UCSD-AML1 (cell line): ENCODE data around the gene GEN1.

Source experiments
- DNase-seq: peaks from one replicate; lab custom pipeline; 2025; ENCODE audit not compliant: unreplicated experiment; lab: John Stamatoyannopoulos, UW

The GEN1 gene

GRCh38 chr2:17753803-17754663 is at the start of gene GEN1, which contains the start of gene SMC6:
TSS of gene GEN1 (plus strand) at chr2:17754138. CDS start at chr2:17759944, 5,806 bp downstream.
TSS of gene SMC6 (minus strand) at chr2:17753810. CDS start at chr2:17745946, 7,864 bp downstream.
- DNase-seq: peak; percentile 98

GRCh38 chr2:17706845-17707244 is 47.1 kb upstream of the GEN1 start:
- no peak for DNase-seq

- no peak for DNase-seq
These were observed 45.4 kb upstream of the GEN1 start for GRCh38 chr2:17708501-17708900.

- no peak for DNase-seq
These were observed 44.0 kb upstream of the GEN1 start for GRCh38 chr2:17709897-17710296.

GRCh38 chr2:17710547-17711248 is 43.2 kb upstream of the GEN1 start:
- DNase-seq: no peak

- DNase-seq: no peak
These were observed 40.6 kb upstream of the GEN1 start for GRCh38 chr2:17713291-17713690.

- no peak for DNase-seq
These were observed 36.3 kb upstream of the GEN1 start for GRCh38 chr2:17717666-17718065.

- no peak for DNase-seq
These were observed 35.2 kb upstream of the GEN1 start for GRCh38 chr2:17718689-17719088.

- no peak for DNase-seq
These were observed 34.2 kb upstream of the GEN1 start for GRCh38 chr2:17719562-17720371.

- DNase-seq: no peak
These were observed 25.7 kb upstream of the GEN1 start for GRCh38 chr2:17728210-17728609.

- no peak for DNase-seq
These were observed 24.1 kb upstream of the GEN1 start for GRCh38 chr2:17729880-17730279.

- no peak for DNase-seq
These were observed 20.3 kb upstream of the GEN1 start for GRCh38 chr2:17733599-17733998.

GRCh38 chr2:17735864-17736263 is 18.1 kb upstream of the GEN1 start:
- no peak for DNase-seq

GRCh38 chr2:17736989-17737388 is 16.9 kb upstream of the GEN1 start:
- no peak for DNase-seq

- DNase-seq: no peak
These were observed 13.7 kb upstream of the GEN1 start for GRCh38 chr2:17740203-17740602.

- no peak for DNase-seq
These were observed 6.1 kb upstream of the GEN1 start for GRCh38 chr2:17747684-17748452.

GRCh38 chr2:17748745-17749144 is 5.2 kb upstream of the GEN1 start:
- no peak for DNase-seq

GRCh38 chr2:17749753-17750438 is 4.0 kb upstream of the GEN1 start:
- DNase-seq: no peak

- no peak for DNase-seq
These were observed 1.7 kb upstream of the GEN1 start for GRCh38 chr2:17752246-17752645.
